ENCODE results near the gene INTS14. TPM values are rescaled to one million over a fixed set of nuclear protein-coding genes. Genes with fewer than 3 reads are reported as not detected.

INTS14 gene
- total and polyA plus RNA-seq, 9 of the 15 experiments (the other 6 are each of a cell fraction or from before 2014, with no cell fraction given), result 30.5 to 92.4 (median 46.5) TPM

DNA sequence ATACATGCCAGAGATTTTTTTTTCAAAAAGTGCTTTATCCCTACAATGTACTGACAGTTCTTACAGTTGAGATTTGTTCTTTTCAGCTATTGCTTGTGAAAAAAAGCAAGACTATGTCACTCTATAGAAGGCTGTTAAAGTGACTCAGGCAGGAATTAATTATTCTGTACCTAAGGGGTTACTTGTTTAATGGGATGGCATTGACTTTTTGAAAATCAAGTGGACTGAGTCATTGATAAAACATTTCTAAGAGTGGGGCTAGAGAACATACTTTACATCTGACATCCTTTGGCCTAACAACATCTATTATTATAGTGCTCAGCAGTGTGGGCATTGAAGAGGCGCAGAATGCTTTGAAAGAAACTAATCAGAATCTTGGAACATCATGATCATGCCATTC, 34.3 kb downstream of the INTS14 start (continued):
- no peak for TF ChIP-seq SIN3A (IDR thresholded peaks at IDR 0.05; ENCODE audit: borderline replicate concordance in 2 of 2, control insufficient read depth in 1 of 2, low read depth in 2 of 2, low read length in 2 of 2)
- no peak for TF ChIP-seq POLR2G (IDR thresholded peaks at IDR 0.05; ENCODE audit: low read depth, low read length)
- TF ChIP-seq, protein P1, sequence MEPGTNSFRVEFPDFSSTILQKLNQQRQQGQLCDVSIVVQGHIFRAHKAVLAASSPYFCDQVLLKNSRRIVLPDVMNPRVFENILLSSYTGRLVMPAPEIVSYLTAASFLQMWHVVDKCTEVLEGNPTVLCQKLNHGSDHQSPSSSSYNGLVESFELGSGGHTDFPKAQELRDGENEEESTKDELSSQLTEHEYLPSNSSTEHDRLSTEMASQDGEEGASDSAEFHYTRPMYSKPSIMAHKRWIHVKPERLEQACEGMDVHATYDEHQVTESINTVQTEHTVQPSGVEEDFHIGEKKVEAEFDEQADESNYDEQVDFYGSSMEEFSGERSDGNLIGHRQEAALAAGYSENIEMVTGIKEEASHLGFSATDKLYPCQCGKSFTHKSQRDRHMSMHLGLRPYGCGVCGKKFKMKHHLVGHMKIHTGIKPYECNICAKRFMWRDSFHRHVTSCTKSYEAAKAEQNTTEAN (CRISPR knock-in tag; IDR thresholded peaks at IDR 0.05), result no peak

DNA sequence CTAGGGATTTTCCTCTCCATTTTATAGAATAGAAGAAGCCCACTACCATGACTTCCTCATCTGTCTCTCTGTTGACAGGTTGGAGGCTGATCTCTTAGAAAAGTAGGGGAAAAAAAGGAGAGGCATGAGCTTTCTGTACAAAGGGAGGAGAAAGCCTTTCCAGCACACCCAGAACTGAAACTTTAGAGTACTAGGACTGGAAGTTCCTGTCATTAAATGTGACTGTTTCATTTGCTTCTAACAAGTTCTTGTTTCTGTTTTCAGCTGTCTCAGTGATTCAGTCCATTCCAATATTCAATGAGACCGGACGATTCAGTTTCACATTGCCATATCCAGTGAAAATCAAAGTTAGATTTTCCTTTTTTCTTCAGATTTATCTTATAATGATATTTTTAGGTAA, 39.0 kb downstream of the INTS14 start:
- DNase-seq (ENCODE audit: extremely low read depth in 1 of 4, low spot score in 3 of 4) (no peak), ATAC-seq (no peak), FAIRE-seq (no peak)
- POLR2A ChIA-PET, result interaction anchor here (1.3 kb wide), 1 partner anchor 41 kb away, joined by 3 read pairs; the partner anchor contains the start of gene HACD3
- WGBS (ENCODE audit: insufficient coverage, low coverage, missing lambda C conversion rate), result 91% methylated on average over 2 of the region's 2 CpGs
- H3K4me1 ChIP-seq (replicated peaks in 1 of 2; ENCODE audit: control insufficient read depth in 2 of 2, insufficient read depth in 2 of 2, low read length in 2 of 2), result no peaks in the 10 kb centered on the region
- intact Hi-C loops (cut with micrococcal nuclease), result loop anchor here (10.0 kb wide), 1 partner anchor 167 kb away; no protein-coding TSS in a partner anchor
- in situ Hi-C loops (cut with MboI), result no loop called here
- no TSS peak for BruUV-seq (replicated peaks)
- no peaks in the 10 kb centered on the region for H3K9me1 ChIP-seq (ENCODE audit: control insufficient read depth, insufficient read depth, low read length)
- H3K27me3 ChIP-seq (ENCODE audit: control insufficient read depth in 2 of 2, insufficient read depth in 2 of 2, low read length in 2 of 2), result no peaks in the 10 kb centered on the region
- H3K9ac ChIP-seq (ENCODE audit: insufficient read depth in 1 of 2, low read depth in 2 of 2, low read length in 2 of 2), result no peak overlapping the region
- peaks cover 87% of the 10 kb centered on the region for H3K36me3 ChIP-seq (ENCODE audit: control insufficient read depth, insufficient read depth, low read length)
- H4K20me1 ChIP-seq (replicated peaks; ENCODE audit: control insufficient read depth, insufficient read depth, low read length), result no peaks in the 10 kb centered on the region
- H3K4me2 ChIP-seq (ENCODE audit: insufficient read depth, low read length), result no peak overlapping the region
- TF ChIP-seq ERF (CRISPR knock-in tag; IDR thresholded peaks at IDR 0.05), result no peak
- TF ChIP-seq, protein P1 (CRISPR knock-in tag; IDR thresholded peaks at IDR 0.05), result no peak
- TF ChIP-seq TAF15 (IDR thresholded peaks at IDR 0.05; ENCODE audit: low read depth, low read length), result no peak
- TF ChIP-seq, protein P2, sequence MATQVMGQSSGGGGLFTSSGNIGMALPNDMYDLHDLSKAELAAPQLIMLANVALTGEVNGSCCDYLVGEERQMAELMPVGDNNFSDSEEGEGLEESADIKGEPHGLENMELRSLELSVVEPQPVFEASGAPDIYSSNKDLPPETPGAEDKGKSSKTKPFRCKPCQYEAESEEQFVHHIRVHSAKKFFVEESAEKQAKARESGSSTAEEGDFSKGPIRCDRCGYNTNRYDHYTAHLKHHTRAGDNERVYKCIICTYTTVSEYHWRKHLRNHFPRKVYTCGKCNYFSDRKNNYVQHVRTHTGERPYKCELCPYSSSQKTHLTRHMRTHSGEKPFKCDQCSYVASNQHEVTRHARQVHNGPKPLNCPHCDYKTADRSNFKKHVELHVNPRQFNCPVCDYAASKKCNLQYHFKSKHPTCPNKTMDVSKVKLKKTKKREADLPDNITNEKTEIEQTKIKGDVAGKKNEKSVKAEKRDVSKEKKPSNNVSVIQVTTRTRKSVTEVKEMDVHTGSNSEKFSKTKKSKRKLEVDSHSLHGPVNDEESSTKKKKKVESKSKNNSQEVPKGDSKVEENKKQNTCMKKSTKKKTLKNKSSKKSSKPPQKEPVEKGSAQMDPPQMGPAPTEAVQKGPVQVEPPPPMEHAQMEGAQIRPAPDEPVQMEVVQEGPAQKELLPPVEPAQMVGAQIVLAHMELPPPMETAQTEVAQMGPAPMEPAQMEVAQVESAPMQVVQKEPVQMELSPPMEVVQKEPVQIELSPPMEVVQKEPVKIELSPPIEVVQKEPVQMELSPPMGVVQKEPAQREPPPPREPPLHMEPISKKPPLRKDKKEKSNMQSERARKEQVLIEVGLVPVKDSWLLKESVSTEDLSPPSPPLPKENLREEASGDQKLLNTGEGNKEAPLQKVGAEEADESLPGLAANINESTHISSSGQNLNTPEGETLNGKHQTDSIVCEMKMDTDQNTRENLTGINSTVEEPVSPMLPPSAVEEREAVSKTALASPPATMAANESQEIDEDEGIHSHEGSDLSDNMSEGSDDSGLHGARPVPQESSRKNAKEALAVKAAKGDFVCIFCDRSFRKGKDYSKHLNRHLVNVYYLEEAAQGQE (IDR thresholded peaks at IDR 0.05; ENCODE audit: borderline replicate concordance), result no peak
- TF ChIP-seq, protein P2 (CRISPR knock-in tag; IDR thresholded peaks at IDR 0.05; ENCODE audit: low read depth), result no peak
- no peak overlapping the region for H2AFZ ChIP-seq (ENCODE audit: low read depth, low read length)
- no peaks in the 10 kb centered on the region for H3K9me3 ChIP-seq (replicated peaks; ENCODE audit: control insufficient read depth, insufficient read depth, low read depth, low read length)
- no peak overlapping the region for H3K27ac ChIP-seq (ENCODE audit: extremely low read depth, low read depth, low read length)
- no peaks in the 10 kb centered on the region for H3K79me2 ChIP-seq (ENCODE audit: control insufficient read depth, insufficient read depth, low read length)
- CTCF ChIA-PET (ENCODE audit: low intra/inter-chr PET ratio), result no interaction called here
- H3K4me3 ChIP-seq, result no peak overlapping the region
